ACHN (cell line): ENCODE results near the gene HEXA.
"Not testable (repeated sequence)": the region's sequence is repeated elsewhere in the genome, so short reads cannot be mapped to it uniquely, and the experiment has no call there.

Experiments used
- DNase-seq: peaks from one replicate; pipeline ENCODE4 v3.0.0-alpha.2; 2015
- in situ Hi-C: cut with HindIII; loops from 2 replicates; pipeline ENCODE4 v1.10.0; 2017; ENCODE audit warnings: low sequenced_read_pairs, low pct_ligation_motif_present, low pct_unique_long_range_greater_than_20kb

Gene HEXA

DNA sequence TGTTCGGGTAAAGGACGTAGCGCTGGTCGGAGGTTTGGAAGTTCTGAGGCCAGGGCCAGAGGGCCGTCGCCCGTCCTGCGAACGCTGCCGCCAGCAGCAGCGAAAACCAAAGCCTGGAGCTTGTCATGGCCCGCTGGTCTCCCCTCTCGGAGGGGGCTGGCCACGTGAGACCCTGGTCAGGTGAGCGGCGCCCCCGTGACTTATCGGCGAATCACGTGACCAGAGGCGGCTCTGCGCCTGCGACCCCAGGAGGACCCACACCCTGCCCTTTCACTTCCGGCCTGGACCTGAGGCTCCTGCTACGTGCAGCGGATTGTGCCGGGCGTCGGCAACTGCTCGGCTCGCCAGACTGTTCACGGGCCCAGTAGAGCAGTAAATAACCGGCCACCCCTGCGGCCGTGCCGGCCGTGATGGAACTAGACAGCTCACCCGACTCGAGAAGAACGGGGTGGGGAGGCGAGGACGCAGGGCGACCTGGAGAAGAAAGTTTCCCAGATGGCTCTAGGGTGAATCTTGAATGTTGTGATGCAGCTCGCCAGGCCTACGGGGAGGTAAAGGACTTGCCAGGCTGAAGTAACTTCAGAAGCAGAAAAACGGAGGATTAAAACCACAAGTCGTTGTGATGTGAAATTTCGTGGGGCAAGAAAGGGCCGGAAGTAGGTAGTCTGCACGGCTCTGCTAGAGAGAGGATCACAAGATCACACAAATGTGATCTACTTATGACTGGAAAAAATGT is at the start of gene HEXA:
Gene HEXA, minus strand, starts transcription at position 169 of the 736 bp plus-strand sequence. Its CDS starts 42 bp downstream, at position 127.
- DNase-seq = peak; percentile 89
- in situ Hi-C loops = no loop called here

DNA sequence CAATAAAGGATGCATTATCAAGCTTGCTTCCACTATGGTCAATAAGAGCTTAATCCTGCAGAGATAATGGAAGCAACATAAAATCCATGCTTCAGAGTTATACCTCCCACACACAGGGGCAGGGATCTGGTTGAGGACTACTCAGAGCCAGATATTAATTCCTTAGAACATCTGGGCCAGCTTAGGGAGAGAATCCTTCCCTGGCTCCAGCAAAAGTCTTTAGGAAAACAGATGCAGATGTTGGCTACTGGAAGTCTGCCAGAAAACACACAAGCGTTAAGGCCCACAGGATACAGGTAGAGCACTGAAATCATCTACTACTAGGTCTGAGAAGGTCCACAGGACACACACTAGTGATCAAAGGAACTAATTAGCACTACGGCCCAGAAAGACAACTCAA is 47.4 kb upstream of the HEXA start:
- no peak for DNase-seq
- in situ Hi-C loops = no loop called here

DNA sequence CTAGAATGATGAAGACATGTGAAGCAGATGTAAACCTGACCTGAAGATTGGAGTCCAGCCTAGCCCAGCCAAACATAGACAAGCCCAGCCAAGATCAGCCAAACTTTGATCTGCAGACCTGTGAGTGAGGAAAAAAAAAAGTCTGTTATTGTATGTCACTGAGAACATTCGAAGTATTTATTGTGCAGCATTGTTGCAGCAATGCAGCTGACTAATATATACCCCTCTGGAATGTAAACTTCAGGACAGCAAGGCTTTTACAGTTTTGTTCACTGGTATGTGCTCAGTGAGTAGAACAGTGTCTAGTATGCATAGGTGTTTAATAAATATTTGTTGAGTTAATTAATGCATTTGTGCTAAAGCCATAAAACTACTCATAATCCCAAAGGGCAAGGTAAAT is 45.7 kb upstream of the HEXA start:
- in situ Hi-C loops = no loop called here
- DNase-seq = no peak

DNA sequence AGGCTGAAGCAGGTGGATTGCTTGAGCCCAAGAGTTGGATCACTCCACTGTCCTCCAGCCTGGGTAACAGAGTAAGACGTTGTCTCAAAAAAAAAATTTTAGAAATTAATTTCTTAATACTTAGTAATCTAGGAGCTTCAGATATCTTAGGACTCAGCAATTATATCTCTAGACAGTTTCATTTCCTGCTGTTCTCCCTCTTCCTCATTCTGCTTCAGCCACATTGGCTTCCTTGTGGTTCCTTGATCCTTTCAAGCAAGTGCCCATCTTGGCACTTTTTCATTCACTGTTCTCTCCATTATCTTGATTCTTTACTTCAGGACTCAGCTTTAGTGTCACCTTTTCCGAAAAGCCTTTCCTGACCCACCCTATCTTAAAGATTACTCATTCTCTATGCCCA is 44.8 kb upstream of the HEXA start:
- no peak for DNase-seq
- in situ Hi-C loops = no loop called here

DNA sequence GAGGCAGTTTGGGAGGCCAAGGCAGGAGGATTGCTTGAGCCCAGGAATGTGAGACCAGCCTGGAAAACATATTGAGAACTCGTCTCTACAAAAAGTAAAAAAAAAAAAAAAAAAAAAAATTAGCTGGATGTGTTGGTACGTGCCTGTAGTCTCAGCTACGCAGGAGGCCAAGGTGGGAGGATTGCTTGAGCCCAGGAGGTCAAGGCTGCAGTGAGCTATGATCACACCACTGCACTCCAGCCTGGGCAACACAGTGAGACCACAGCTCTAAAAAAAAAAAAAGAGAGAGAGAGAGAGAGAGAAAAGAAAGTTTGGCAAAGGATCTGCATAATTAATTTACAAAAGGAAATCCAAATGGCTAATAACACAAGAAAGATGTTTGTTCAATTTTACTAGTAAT is 44.0 kb upstream of the HEXA start:
- in situ Hi-C loops, DNase-seq: not testable (repeated sequence)

DNA sequence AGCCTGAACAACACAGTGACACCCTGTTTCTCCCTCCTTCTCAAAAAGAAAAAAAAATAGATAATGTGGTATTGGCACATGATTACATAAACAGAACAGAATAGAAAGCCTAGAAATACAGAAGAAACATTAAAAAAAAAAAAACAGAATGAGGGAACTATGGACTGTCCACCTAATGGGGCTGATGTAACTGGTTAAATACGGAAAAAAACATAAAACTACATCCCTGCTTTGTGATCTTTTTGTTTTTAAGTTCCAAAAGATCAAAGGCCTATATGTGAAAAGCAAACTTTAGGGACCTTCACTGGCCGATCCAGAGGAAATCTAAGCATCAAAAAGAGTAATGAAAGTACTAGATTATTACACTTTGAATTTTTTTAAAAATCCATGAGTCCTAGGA is 39.5 kb upstream of the HEXA start:
- in situ Hi-C loops = no loop called here
- DNase-seq = no peak

DNA sequence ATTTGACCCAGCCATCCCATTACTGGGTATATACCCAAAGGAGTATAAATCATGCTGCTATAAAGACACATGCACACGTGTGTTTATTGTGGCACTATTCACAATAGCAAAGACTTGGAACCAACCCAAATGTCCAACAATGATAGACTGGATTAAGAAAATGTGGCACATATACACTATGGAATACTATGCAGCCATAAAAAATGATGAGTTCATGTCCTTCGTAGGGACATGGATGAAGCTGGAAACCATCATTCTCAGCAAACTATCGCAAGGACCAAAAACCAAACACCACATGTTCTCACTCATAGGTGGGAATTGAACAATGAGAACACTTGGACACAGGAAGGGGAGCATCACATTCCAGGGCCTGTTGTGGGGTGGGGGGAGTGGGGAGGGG is 37.5 kb upstream of the HEXA start:
- in situ Hi-C loops, DNase-seq: not testable (repeated sequence)

DNA sequence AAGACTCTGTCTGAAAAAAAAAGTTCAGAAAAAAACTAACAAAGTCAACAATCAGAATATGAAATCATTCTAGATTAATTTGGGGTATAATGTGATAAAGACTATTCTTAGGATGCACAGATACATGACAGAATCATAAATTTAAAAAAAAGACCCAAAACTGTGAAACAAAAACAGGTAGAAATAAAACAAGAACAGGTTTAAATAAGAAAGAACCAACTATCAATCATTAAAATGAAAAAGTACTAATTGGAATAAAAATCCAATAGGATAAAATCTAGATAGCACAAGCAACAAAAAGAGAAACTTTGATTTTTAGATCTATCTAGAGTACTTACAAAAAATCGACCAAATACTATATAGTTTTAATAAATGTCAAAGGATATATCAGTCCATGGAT is 35.7 kb upstream of the HEXA start:
- DNase-seq = no peak
- in situ Hi-C loops = no loop called here

DNA sequence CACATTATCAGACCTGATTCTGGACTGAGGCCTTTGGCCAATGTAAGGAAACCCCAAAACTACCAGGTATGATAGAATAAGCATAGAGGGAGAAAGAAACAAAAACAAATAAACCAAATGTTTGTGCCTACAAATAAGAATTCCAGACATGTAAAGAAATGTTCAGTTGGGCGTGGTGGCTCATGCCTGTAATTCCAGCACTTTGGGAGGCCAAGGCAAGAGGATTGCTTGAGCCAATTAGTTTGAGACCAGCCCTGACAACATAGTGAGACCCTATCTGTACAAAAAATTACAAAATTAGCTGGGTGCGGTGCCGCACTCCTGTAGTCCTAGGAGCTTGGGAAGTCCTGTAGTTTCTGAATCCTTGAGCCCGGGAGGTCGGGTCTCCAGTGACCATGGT is 35.3 kb upstream of the HEXA start:
- in situ Hi-C loops = no loop called here
- DNase-seq = no peak

DNA sequence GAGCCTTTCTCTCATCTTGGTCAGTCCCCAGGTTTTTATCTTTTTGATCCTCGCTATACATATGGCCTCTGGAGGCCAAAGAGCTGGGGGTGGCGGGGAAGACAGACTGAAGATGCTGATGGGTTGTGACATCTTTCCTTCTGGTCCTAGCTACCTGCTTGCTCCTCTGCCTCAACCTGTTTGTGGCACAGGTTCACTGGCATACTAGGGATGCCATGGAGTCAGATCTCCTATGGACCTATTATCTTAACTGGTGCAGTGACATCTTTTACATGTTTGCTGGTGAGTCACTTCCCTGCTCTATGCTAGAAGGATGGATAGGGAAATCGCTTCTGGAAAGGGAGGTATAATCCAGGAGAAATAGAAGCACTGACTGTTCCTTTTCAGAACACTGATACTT is 31.1 kb upstream of the HEXA start:
- DNase-seq = no peak
- in situ Hi-C loops = no loop called here

DNA sequence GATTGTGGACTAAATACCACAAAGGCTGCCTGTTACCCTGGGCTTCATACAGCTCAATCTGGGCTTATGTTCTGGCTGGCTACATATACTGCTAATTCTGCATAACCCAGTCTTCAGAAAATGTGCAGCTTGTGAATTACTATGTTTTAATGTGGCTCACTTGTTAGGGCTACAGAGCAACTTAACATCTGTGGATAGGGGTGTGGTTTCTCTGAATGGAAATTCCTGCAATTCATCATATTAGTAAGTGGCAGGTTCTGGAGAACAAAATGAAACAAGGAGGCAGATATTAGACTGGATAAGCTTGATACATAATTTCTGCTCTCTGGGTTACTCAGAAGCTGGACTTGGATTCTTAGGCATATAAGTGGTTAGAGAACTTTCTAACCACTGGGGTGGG is 29.0 kb upstream of the HEXA start:
- in situ Hi-C loops = no loop called here
- no peak for DNase-seq

DNA sequence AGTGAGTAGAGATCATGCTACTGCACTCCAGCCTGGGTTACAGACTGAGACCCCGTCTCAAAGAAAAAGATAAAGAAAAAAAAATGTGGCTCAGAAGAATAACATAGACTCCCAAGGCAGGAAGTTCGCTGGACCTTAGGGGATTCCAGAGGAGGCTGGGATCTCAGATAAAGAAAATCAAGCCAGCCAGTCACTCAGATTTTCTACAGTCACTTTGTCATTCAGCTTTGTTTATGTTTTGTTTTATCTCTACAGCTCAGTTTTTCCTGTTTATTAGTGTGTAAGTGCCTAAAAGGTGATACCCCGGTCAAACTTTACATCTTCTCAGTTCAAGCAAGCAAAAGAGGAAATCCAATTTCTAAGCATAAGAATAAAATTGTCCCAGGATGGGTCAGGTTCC is 28.5 kb upstream of the HEXA start:
- no peak for DNase-seq
- in situ Hi-C loops = no loop called here

DNA sequence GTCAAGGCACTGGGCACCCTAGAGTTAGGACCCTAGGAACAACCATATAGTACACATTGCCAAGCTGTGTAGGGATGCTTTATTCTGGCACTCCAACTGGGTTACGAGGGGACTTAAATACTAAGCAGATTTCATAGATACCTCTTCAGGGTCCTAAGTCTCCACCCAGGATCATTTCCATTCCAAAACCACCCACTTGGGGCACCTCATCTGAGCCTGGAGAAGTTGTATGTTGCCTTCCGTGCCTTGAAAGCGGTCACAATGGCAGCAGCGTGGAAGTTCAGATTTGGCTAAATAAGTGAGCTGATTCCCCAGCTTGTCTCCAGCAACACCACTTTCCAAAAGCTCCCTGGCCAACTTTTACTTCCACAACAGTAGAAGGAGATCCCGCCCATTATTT is 26.9 kb upstream of the HEXA start:
- no peak for DNase-seq
- in situ Hi-C loops = no loop called here

DNA sequence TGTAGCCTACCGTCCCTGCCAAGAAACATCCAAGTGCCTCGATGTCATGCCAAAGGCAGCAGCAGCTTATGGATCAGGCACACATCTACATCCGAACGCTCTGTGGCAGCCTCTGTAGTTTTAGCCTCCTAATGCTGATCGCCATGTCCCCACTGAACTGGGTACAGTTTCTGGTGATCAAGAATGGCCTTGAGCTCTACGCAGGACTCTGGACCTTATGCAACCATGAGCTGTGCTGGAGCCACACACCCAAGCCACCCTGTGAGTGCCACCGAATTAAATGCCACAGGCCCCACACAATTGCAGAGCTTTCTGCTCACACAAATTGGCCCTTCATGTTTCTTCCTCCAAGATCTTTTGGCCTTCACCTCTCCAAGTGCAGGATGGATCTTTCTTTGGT is 22.8 kb upstream of the HEXA start:
- no peak for DNase-seq
- in situ Hi-C loops = no loop called here

DNA sequence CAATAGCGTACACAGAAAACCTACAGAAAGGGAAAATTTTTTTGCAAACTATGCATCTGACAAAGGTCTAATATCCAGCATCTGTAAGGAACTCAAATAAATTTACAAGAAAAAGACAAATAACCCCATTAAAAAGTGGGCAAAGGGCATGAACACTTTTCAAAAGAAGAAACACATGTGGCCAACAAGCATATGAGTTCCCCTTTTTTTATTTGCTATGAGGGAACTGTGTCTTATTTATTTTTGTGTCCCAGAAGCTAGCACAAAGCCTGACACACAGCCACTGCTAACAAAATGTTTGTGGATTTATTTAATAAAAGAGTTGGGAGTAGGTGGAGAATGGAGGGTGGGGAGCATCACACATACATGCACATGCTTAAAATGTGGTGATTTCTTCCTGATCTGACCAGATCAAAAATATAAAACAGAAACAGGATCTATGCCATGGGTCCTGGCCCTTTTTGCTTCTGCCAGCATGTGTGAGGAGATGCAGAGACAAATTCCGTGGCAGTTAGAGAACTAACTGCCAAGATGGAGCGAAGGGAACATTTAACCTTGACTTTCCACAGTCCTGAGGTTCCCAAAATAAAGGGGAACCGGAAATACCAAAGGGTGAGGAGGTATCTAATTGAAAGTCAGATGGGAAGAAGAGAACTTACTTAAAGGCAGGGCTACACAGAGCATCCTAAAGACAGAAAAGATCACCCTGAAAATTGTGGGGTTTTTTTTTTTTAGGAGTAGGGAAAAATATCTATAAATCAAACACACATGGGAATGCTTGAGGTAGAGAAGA is 22.2 kb upstream of the HEXA start, which contains the start of gene TMEM202:
Gene TMEM202, plus strand, starts transcription at position 510 of the 793 bp plus-strand sequence. Its CDS starts 22 bp downstream, at position 532.
- no peak for DNase-seq
- in situ Hi-C loops = no loop called here

DNA sequence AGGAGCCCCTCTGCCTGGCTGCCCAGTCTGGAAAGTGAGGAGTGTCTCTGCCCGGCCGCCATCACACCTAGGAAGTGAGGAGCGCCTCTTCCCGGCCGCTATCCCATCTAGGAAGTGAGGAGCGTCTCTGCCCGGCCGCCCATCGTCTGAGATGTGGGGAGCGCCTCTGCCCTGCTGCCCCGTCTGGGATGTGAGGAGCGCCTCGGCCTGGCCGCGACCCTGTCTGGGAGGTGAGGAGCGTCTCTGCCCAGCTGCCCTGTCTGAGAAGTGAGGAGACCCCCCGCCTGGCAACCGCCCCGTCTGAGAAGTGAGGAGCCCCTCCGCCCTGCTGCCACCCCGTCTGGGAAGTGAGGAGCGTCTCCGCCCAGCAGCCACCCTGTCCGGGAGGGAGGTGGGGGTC is 20.5 kb upstream of the HEXA start:
- DNase-seq, in situ Hi-C loops: not testable (repeated sequence)

DNA sequence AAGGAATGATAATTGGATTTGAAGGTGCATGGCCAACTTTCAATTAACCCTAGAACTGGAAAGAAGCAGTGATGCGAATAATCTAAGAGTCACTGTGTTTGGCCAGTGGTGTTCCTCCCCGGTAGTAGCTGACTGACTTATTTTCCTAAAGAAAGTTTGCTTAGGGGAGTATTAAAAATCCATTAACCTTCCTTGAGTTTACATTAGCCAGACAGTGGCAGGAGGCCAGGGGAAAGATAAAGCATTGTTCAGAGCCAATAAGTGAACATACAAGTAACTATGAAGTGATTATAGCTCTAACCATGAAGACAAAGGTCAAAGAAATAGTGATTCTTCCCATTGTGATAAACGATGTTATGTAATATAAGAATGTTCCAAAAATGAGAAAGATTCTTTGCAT is 13.4 kb upstream of the HEXA start:
- in situ Hi-C loops = no loop called here
- DNase-seq = no peak

DNA sequence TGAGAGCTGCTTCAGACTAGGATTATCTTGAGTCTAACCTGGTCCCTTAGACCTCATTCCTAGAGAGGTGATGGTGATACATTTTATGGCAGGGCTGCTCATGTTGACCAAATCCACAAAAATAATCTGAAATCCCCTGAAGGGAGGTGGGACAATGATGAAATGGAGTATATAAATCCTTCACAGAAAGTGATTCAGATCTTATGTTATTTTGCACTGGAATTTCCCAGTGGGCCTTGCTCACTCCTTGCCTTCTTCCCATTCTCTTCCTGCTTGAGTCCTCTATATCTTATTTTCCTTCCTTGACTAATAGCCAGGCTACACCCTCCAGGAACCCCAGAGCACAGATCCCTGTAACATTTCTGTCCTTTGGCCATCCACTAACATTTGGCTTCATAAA is 11.9 kb upstream of the HEXA start:
- in situ Hi-C loops = no loop called here
- no peak for DNase-seq

DNA sequence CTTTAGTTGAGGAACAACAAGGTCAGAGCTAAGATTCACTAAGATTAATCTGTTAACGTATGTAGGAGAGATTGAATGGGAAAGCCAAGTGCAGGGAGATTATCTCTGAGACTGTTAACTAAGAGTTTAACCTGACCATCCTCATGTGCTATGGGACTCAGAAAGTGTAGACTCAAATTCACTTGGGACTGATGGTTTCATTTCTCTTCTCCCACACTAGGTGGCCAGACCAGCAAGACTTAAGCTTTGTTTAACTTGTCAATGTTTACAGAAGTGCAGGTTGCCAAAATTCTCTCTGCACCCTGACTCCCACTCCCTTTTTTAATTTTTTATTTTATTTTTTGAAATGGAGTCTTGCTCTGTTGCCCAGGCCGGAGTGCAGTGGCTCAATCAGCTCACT is 6.3 kb upstream of the HEXA start:
- in situ Hi-C loops = no loop called here
- peak; percentile 3 for DNase-seq

DNA sequence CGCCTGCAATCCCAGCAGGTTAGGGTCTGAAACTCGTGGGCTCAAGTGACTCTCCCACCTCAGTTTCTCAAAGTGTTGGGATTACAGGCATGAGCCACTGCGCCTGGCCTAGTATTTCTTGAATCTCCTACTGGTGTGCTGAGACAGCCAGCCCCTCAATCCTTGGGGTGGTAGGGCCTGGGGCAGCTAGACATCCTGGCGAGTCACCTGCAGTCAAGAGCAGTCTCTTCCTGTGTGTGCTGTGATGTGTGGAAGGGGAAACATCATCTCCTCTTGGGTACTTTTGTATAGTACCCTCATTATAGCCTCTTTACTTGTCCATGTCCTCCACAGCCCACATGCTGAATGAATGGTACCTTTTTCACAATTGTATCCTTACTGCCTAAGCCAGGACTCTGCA is 4.9 kb upstream of the HEXA start:
- no peak for DNase-seq
- in situ Hi-C loops = no loop called here
